GM11168 (cell line): ENCODE measurements around the gene EPHA7.

Experiments
- in situ Hi-C: fragments of 300-500 bp; cut with MboI; formaldehyde crosslinking; loops from one replicate; pipeline ENCODE4 v1.12.0; 2022; ENCODE audit warnings: low sequenced_read_pairs; ENCODE audit not compliant: unreplicated experiment

Gene EPHA7

GRCh38 chr6:93329301-93330000 lies 89.9 kb downstream of the EPHA7 start:
- in situ Hi-C loops, result no loop called here

- in situ Hi-C loops, result no loop called here
These were observed 91.5 kb downstream of the EPHA7 start for GRCh38 chr6:93327857-93328256.

GRCh38 chr6:93325761-93326160 lies 93.6 kb downstream of the EPHA7 start:
- in situ Hi-C loops, result no loop called here

- in situ Hi-C loops, result no loop called here
These were observed 95.7 kb downstream of the EPHA7 start for GRCh38 chr6:93323630-93324029.

GRCh38 chr6:93322651-93323050 lies 96.7 kb downstream of the EPHA7 start:
- in situ Hi-C loops, result no loop called here

GRCh38 chr6:93319304-93319703 lies 100.1 kb downstream of the EPHA7 start:
- in situ Hi-C loops, result no loop called here

- in situ Hi-C loops, result no loop called here
These were observed 101.2 kb downstream of the EPHA7 start for GRCh38 chr6:93318121-93318520.

- in situ Hi-C loops, result no loop called here
These were observed 101.8 kb downstream of the EPHA7 start for GRCh38 chr6:93317592-93317991.

- in situ Hi-C loops, result no loop called here
These were observed 111.6 kb downstream of the EPHA7 start for GRCh38 chr6:93307505-93308409.

GRCh38 chr6:93305088-93305487 lies 114.3 kb downstream of the EPHA7 start:
- in situ Hi-C loops, result no loop called here

GRCh38 chr6:93304505-93304904 lies 114.9 kb downstream of the EPHA7 start:
- in situ Hi-C loops, result no loop called here

- in situ Hi-C loops, result no loop called here
These were observed 118.7 kb downstream of the EPHA7 start for GRCh38 chr6:93300661-93301060.

- in situ Hi-C loops, result no loop called here
These were observed 119.7 kb downstream of the EPHA7 start for GRCh38 chr6:93299622-93300021.

- in situ Hi-C loops, result no loop called here
These were observed 123.7 kb downstream of the EPHA7 start for GRCh38 chr6:93295631-93296030.

- in situ Hi-C loops, result no loop called here
These were observed 124.5 kb downstream of the EPHA7 start for GRCh38 chr6:93294879-93295278.

GRCh38 chr6:93293872-93294271 lies 125.5 kb downstream of the EPHA7 start:
- in situ Hi-C loops, result no loop called here

GRCh38 chr6:93293460-93293859 lies 125.9 kb downstream of the EPHA7 start:
- in situ Hi-C loops, result no loop called here

- in situ Hi-C loops, result no loop called here
These were observed 136.8 kb downstream of the EPHA7 start for GRCh38 chr6:93282521-93283031.

GRCh38 chr6:93278241-93278640 lies 141.1 kb downstream of the EPHA7 start:
- in situ Hi-C loops, result no loop called here

- in situ Hi-C loops, result no loop called here
These were observed 146.5 kb downstream of the EPHA7 start for GRCh38 chr6:93272896-93273295.

GRCh38 chr6:93272211-93272610 lies 147.1 kb downstream of the EPHA7 start:
- in situ Hi-C loops, result no loop called here
